AG08395 (cell line): ENCODE measurements around the gene OR7C2.
"Not testable (repeated sequence)": the region's sequence is repeated elsewhere in the genome, so short reads cannot be mapped to it uniquely, and the experiment has no call there.

Experiments
- DNase-seq: peaks from one replicate; pipeline ENCODE4 v3.0.0; 2012; ENCODE audit warnings: mixed read lengths, low spot score

Gene OR7C2

DNA sequence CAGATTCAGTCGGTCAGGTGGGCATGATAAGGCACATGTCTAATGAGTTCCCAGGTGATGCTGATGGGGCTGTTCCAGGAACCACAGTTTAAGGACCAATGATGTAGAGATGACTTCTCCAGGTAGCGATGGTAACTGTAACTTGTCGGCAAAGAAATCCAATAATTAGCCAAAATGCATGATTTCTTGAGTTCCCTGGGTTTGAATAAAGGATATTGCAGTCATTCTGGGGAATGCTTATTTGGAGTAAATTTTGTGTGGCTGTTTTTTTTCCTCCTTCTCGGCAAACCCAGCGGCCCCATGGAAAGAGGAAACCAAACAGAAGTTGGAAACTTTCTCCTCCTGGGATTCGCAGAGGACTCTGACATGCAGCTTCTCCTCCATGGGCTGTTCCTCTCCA, at the start of gene OR7C2:
Gene OR7C2, plus strand, starts transcription at position 301 of the 400 bp plus-strand sequence. Its CDS starts 0 bp downstream, at position 301.
- DNase-seq: no peak

DNA sequence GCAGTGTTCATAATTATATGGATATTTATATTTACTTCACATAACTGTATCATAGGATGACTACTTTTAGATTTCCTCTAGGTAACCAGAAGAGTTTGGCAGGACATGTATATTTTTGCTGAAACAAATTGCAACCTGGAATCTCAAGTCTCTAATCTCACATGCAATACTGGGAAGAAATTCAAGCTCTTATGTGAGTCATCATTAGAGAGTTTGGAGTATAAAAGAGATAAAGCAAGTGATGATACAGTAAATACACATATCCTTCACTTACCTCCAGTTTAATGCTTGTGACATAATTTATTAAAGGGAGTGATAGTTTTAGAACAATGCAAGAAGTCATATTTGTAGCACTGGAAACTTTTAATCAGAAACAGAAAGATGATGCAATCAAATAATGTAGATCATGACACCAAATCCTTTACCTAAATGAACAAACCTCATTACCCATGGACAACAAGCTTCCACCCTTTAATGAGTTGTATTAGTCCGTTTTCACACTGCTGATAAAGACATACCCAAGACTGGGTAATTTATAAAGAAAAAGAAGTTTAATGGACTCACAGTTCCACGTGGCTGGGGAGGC, 39.5 kb upstream of the OR7C2 start:
- DNase-seq: no peak

- DNase-seq: no peak
These were observed 34.6 kb upstream of the OR7C2 start for GRCh38 chr19:14906711-14907110.

GRCh38 chr19:14915116-14915515, 26.2 kb upstream of the OR7C2 start:
- no peak for DNase-seq

DNA sequence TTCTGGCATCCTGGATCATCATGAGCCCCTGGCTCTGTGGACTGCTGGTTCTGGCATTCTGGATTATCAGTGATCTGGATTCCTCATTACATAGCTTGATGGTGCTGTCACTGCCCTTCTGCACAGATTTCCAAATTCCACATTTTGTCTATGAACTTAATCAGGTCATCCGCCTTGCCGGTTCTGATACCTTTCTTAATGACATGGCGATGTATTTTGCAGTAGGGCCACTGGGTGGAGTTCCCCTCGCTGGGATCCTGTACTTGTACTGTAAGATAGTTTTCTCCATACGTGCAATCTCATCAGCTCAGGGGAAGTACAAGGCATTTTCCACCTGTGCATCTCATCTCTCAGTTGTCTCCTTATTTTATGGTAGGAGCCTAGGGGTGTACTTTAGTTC, 24.4 kb upstream of the OR7C2 start:
- no peak for DNase-seq

DNA sequence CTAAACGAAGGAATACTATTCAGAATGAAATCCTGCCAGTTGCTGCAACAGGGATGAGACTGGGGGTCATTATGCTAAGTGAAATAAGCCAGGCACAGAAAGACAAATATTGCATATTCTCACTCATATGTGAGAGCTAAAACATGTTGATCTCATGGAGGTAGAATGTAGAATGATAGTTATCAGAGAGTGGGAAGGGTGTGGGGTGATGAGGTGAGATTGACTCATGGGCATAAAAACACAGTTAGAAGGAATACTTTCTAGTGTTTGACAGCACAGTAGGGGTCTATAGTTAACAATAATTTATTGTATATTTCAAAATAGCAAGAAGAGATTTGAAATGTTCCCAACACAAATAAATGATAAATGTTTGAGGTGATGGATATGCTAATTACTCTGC, 7.8 kb upstream of the OR7C2 start:
- DNase-seq: no peak

DNA sequence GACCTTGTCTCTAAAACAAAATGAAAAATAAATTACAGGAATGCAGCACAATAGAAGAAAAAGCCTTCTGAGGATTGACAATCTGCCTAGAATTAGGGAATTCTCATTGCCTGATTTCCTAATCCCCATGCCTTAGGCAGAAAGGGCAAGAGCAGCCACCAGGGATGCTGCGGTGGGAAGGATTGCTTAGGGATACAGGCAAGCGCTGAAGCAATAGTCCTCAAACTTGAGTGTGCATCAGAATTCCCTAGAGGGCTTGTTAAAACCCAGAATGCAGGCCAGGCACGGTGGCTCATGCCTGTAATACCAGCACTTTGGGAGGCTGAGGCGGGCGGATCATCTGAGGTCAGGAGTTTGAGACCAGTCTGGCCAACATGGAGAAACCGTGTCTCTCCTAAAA, 1.0 kb upstream of the OR7C2 start:
- DNase-seq: no peak

GRCh38 chr19:14943601-14944000, 2.3 kb downstream of the OR7C2 start:
- DNase-seq: no peak

DNA sequence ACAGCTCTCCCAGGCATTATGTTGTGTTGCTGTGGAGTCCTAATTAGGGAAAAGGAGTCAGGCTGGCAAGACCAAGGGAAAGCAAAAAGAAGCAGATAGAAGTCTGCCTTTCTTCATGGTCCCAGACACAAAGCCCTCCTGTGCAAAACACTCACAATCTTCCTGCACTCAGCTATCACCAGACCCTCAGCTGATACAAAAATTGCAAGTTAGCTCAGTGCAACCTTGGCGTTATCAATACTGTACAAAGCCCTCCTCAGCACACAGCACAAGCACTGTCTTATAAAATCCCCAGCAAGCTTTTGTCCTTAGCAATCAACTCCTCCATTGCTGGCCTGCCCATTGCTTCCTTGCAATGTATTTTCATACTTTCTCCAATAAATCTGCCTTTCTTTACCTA, 3.2 kb downstream of the OR7C2 start:
- DNase-seq: no peak

GRCh38 chr19:14949413-14949812, 8.1 kb downstream of the OR7C2 start:
- DNase-seq: not testable (repeated sequence)

- DNase-seq: no peak
These were observed 8.6 kb downstream of the OR7C2 start for GRCh38 chr19:14949876-14950275.

GRCh38 chr19:14950421-14950820, 9.1 kb downstream of the OR7C2 start:
- no peak for DNase-seq

DNA sequence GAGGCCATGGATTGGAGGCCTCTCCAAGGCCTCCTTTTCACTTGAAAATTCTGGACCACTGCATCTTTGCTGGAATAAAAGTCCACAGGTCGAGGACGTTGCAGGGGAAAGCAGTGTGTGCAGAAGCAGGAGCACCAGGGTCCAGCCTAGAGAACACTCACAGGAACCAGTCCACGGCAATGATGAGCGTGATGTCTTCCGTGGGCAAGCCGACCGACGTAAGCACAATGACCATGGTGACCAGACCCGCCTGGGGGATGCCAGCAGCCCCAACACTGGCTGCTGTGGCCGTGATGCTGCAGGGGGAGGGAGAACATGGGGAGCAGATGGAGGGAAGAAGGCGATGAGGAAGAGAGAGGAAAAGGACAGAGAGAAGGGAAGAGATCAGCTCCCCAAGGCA, 11.5 kb downstream of the OR7C2 start:
- DNase-seq: no peak

DNA sequence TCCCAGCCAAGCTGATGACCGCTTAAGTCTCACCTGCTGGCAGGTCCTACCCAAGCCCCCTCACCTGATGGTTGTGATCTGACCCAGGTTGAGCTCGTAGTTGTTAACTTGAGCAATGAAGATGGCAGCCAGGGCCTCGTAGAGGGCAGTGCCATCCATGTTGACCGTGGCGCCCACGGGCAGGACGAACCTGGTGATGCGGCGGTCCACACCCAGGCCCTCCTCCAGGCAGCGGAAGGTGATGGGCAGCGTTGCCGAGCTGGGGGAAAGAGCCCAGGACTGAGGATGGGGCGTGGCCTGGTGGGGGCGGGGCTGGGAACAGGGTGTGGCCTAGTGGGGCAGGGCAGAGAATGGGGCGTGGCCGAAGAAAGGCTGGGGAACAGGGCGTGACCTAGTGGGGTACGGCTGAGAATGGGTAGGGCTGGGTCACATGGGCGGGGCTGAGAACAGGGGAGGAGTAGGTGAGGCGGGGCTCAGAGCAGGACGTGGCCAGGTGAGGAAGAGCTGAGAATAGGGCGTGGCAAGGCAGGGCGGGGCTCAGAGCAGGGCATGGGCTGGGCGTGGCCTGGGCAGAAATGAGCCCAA, 12.9 kb downstream of the OR7C2 start:
- DNase-seq: no peak

DNA sequence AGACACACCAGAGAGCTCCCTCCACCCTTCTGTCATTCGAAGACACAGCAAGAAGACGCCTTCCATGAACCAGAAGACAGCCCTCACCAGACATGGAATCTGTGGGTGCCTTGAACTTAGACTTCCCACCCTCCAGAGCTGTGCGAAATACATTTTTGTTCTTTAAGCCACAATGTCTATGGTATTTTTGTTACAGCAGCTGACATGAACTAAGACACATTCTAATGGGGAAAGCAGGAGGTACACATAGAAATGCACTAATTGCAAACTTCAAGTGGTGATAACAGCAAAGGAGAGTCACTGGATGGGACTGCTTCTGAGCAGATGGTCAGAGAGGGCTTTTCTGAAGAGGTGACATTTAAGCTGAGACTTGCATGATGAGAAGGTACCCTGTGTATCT, 16.2 kb downstream of the OR7C2 start:
- DNase-seq: no peak

DNA sequence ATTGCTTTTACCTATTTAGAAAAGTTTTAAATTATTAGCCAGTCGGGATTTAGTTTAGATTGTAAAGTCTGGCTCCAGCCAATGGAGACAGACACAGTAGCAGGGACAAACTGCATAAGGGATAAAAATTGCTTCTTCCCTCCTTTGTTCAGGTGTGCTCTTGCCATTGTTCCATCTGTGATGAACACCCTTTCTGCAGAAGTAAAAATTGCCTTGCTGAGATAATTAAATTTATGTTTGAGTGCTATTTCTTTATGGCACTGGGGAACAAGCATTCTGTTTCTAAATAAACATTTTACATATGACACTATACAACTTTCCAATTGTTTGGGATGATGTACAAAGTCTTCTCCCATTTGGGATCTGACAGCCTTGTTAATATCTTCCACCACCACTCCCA, 18.0 kb downstream of the OR7C2 start:
- no peak for DNase-seq

- DNase-seq: no peak
These were observed 20.8 kb downstream of the OR7C2 start for GRCh38 chr19:14961956-14962685.

- DNase-seq: no peak
These were observed 27.0 kb downstream of the OR7C2 start for GRCh38 chr19:14968247-14968646.

GRCh38 chr19:14971474-14971873, 30.2 kb downstream of the OR7C2 start:
- no peak for DNase-seq

DNA sequence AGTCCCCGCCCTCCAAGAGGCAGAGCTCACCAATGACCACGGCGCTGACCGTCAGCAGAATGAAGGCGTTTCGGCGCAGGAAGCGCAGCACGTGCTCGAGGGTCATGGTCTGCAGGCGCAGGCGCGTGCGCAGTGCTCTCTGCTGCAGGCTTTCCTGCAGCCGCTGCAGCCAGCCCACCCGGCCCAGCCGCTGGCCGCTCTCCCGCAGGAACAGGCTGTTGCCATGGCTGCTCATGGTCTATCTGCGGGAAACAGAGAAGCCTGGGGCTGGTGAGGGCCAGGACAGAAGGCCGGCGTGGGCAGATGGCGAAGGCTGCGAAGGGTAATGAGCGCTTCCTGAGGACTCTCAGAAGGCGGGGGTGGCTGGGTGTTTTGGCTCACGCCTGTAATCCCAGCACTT, 31.4 kb downstream of the OR7C2 start:
- DNase-seq: no peak

GRCh38 chr19:14974488-14974887, 33.2 kb downstream of the OR7C2 start:
- no peak for DNase-seq

- DNase-seq: no peak
These were observed 35.8 kb downstream of the OR7C2 start for GRCh38 chr19:14977128-14977527.

DNA sequence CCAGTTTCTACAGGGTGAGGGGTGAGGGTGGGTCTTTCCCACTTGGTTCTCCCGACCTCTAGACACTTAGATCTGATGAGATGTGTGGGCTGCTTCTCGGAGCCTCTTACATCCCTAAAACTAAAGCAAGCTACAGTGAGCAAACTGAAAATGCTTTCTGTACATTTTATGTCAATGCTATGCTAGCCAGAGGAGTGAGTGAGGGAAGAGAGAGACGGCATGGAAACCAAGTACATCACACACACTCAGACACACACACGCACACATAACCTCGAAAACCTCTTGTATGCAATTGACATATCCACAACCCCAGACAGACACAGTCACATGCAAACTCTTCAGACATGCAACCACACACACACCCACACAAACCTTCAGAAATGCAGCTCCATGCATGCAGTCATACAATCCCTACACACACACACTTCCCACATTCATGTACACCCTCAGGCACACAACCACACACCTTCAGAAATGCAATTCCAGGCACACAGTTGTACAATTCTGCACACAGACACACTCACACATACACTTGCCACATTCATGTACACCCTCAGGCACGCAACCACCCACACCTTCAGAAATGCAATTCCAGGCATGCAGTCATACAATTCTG, 37.0 kb downstream of the OR7C2 start:
- no peak for DNase-seq
